Right renal cortex interstitium (tissue), 3 donors: Measurements from ENCODE around the gene PDGFB. TPM values are rescaled to one million over a fixed set of nuclear protein-coding genes. Genes with fewer than 3 reads are reported as not detected.

Source experiments
- DNase-seq, 3 donors: peaks; one replicate each; pipeline ENCODE4 v3.0.0-alpha.2; 2013; ENCODE audit warnings: low read depth in 3 of 3, low spot score in 2 of 3
- polyA plus RNA-seq, 3 donors: library from polyadenylated mRNA; unstranded; fragments of 120-200 nt; gene quantifications; one replicate each; pipeline ENCODE4 v1.2.1, GENCODE V29; 2013; ENCODE audit not compliant: insufficient read length in 3 of 3

Gene PDGFB
- polyA plus RNA-seq, 3 donors, result 13.0 to 16.7 (median 13.3) TPM

DNA sequence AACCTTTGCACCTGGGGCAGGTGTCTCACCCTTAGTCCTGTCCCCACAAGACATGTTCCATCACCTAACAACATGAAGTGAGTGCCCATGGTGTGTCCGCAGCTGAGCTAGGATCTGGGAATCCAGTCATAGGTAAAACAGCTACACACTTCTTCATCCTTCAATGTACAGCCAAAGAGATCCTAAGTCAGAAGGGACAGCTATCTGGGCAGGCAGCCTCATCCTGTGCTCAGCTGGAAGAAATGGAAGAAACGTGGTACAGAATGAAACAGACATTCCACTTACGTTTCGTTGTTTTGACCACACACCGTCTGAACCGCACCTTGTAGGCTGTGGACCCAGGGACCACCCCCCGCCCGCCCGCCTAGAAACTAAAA lies 30.8 kb downstream of the PDGFB start:
- no peak for DNase-seq

DNA sequence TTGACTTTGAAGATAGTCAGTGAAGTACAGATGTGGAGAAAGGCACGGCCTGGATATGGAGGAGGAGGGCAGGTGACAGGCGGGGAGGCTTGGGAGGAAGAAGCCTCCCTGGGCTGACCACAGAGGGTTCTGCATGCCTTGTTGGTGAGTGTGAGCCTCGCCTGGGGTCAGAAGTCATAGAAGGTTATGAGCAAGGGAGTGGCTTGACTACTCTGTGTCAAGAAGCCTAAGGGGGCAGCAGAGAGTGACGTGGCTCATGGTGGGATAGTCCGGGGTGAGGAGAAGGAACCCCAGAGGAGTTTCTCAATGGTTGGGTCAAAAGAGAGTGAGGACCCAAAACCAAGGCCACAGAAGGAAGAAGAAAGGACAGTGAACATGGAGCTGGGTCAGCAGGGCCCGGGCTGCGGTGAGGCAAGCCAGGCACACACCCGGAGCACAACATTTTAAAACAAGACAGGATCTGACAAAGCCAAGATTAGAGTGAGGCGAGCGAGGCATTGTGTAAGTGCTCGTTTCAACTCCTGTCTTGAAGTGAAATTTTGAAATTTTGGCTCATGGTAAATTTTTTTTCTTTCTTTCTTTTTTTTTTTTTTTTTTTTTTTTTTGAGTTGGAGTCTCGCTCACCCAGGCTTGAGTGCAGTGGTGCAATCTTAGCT lies 31.9 kb downstream of the PDGFB start:
- no peak for DNase-seq

DNA sequence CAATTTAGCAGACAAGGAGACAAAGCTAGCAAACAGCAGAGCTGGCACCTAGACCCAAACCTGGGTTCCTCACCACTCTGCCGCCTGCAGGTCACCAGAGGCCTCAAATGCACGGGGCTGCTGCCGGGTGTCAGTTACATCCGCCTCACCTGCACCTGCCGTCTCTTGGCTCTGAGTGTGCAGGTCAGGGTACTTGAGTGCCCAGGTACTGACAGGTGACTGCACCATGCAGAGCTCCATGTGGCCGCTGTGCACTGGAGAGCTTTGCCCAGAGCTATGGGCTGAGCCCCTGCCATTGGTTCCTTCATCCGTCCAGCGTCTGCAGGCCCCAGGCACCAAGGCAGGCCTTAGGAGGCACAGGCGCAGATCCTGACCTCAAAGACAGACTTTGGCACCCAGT lies 35.0 kb downstream of the PDGFB start:
- no peak for DNase-seq

DNA sequence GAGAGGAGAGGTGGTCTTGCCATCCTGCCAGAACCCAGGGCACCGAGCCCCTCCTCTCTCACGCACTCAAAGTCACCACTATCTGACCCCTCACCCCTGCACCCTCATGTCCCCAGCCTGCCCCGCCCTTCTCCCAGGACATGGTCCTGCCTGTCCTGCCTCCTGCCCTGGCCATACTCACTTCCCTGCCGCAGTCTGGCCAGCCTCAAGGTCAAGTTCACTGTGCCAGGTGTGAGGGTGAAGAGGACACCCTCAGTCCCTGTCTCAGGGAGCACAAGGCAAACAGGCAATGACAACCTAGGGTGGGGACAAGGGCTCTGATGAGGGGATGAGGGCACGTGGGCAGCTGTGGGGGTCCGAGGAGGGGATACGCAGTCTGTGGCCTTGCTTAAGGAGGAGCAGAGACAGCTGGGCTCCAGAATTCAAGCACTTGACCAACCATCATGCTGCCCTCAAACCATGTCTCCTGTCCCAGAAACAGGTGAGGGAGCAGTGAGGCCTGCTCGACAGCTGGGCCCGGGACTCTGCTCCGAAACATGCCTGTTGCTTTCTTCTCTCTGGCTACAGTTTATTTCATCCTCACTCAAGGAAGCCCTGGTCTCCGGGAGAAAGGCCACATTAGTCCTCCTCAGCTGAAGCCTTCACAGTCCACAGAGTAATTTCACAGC lies 36.6 kb downstream of the PDGFB start:
- no peak for DNase-seq

DNA sequence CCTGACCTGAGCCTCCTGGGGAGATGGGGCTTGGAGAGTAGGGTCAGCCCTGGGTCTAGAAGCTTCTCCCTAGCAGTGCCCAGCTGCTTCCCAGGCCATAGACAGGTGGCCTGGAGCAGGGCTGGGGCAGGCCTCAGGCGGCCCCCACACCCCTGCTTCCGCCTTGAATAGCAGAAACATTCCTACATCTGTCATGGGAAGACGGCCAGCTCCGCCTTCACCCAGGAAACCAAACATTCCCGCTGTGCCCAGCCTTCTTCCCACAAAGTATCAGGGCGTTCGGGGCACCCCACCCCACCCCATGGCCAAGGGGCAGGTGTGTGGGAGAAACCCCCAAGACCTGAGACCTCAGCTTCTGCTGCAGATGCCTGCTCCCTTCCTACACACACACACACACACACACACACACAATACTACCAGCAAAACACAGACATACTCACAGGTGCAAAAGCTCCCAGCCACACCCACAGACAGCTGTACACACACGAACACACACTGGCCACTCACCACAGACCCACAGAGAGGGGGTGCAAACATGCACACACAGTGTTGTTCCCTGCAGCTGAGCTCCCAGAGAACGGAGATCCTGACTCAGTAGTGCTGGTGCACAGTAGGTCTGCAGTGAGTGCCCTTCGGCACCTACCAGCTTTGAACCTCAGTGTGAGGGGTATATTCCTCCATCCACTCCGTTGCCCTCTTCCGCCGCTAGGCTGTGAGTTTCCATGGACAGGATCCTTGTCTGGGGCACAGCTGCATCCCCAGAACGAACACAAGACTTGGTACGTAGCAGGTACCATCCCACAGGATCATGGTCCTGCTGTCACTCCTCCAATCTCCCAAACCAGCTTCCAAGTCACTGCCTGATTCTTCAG lies 37.4 kb downstream of the PDGFB start:
- DNase-seq, result no peak

DNA sequence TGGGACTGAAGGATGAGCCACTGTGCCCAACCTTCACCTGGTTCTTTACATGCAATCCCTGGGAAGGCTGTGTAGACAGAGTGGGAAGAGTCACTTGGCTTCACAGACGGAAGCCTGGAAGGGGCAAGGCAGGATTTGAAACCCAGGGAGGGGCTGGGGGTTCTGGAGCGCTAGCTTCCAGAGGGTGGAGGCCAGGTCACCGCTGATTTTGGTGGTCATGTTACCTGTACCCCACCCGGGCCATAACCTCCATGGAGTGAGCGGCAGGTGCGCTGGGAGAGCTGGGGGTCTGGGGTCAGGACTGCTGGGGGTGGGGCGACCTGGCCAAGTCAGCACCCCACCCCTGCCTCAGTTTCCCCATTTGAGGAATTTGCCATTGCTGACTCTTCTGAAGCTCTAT lies 38.3 kb downstream of the PDGFB start:
- no peak for DNase-seq

DNA sequence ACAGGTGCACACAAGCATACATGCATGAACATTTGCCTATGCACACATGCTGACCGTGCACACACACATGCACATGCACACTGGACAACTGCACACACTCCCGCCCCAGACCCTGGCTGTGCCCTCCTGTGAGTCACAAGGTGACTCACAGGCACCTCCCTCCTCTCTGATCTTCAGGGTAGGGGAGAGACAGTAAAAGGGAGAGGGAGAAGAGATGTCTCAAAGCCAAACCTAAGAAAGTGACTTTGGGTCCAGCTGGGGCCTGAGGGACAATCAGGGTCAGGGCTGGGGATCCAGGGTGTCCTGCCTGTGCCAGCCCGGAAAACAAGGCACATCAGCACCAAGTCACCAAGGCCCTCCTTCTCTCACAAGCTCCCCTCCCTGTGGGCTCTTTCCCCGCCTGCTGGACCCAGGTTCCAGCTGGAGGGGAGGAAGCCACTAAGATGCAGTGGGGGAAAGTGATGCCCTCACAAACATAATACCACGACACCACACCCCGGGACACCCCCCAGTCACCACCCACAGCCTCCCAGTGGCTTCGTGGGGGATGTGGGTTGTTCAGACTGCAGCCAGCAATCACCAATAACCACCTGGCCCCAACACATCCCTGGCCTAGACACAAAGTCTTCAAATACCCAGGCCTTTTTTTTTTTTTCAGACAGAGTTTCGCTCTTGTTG lies 39.3 kb downstream of the PDGFB start:
- DNase-seq, result no peak

DNA sequence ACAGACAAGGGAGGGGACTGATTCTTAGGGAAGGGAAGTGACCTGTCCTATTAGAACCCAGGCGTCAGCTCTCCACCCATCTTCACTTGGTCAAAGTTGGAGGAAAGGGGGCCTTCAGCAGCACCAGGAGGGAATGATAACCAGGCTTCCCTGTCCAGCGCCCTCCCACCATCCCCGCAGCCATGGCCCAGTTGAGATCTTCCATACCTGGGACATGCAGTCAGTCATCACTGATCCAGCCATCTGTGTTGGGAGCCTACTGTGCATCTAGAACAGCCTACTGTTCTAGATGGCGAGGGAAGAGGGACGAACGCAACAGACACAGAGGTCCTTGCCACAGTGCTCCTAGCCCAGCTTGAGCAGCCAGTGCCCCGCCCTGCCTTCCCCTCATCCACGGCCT lies 40.6 kb downstream of the PDGFB start:
- no peak for DNase-seq

DNA sequence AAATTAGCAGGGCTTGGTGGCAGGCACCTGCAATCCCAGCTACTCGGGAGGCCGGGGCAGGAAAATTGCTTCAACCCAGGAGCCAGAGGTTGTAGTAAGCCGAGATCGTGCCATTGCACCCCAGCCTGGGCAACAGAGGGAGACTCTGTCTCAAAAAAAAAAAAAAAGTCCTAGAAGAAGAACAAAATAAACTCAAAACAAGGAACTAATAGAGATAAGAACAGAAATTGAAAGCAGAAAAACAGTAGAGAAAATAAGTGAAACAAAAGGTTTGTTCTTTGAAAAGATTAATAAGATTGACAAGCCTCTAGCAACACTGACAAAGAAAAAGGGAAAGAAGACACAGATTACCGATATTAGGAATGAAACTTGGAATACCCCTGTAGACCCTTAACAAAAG lies 47.2 kb downstream of the PDGFB start:
- DNase-seq, result no peak

DNA sequence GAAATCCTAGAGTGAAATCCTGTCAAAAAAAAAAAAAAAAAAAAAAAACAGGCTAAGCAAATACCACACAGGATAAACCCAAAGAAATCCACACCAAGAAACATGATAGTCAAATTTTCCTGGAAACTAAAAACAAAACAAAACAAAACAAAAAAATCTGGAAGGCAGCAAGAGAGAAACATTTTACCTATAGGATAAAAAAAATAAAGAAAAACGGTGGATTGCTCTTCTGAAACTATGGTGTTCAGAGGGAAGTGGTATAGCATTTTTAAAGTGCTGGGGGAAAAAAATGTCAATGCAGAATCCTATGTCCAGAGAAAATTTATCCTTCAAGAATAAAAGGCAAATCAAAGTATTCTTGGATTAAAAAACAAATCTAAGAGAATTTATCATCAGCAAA lies 50.7 kb downstream of the PDGFB start:
- DNase-seq, result no peak

DNA sequence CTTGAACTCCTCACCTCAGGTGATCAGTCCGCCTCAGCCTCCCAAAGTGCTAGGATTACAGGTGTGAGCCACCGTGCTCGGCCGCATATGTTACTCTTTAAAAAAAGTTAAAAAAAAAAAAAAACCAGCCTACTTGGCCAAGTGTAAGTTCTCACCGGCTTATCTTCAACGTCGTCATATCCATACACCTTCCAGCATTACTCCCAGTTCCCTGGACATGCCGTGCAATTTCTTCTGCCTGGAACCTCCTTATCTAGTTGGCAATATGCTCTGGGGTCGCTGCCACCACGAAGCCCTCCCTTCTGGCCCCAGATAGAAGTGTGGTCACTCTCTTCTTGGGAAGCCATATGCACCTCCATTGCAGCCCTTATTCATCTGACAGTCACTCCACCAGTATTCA lies 56.0 kb downstream of the PDGFB start:
- DNase-seq, result no peak

DNA sequence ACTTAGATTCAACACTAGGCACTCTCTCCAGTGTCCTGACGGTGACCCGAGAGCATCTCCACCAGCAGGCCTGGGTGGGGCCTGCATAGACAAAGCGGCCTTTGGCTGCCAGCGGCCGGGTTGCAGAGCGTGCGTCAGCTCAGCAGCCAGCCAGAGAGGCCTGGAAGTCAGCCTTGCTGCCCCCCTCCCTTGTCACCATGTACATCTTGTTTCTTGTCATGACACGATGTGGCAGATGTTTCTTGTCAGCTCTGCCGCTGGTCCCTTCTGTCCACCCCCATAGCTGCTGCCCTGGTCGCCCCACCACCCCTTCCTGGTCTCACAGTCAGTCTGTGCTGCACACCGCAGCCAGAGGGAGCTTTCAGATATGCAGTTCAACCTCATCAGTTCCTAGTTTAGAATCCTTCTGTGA lies 59.2 kb downstream of the PDGFB start:
- DNase-seq, result peak in 1 of 3 donors; percentile 34

DNA sequence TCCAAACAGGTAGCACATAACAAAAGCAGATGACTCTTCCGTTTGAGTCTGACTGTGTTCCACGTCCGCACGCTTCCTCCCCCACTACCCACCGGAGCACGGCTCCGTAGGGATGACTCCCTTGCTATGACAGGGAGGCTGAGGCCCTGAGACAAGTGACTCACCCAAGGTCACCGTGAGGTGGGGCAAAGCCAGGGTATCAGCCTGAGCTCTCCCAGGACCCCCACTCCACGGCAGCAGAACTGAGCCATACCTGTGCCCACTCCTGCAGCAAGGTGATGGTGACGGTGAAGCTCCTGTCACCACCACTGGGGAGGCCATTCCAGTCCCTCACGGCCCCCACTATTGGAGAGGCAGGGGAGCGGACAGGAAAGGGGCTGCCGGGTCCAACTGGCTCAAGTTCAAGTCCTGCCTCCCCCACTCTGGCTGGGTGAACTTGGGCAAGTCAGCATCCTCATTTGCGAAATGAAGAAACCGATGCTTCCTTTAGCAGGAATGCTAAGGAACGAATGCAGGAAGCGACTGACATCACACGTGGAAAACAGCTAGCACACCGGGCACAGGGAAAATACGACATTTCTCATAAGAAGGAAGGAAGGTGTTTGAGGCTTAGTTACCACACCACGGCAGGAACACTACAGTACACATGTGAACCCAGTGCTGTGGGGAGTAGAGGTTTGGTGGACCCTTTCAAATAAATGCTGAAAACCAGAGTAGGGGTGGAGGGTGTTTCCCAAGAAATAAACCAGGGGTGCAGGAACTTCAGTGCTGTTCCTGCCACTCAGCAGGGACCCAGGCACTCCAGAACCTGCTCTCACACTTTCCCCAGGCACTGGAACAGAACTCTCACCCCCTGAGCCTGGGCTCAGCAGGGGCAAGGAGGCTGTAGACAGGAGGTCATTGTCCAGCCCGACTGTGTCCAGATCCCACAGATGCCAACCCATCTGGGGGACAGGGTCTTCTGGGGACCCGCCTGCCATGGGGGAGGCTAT lies 59.9 kb downstream of the PDGFB start:
- no peak for DNase-seq

DNA sequence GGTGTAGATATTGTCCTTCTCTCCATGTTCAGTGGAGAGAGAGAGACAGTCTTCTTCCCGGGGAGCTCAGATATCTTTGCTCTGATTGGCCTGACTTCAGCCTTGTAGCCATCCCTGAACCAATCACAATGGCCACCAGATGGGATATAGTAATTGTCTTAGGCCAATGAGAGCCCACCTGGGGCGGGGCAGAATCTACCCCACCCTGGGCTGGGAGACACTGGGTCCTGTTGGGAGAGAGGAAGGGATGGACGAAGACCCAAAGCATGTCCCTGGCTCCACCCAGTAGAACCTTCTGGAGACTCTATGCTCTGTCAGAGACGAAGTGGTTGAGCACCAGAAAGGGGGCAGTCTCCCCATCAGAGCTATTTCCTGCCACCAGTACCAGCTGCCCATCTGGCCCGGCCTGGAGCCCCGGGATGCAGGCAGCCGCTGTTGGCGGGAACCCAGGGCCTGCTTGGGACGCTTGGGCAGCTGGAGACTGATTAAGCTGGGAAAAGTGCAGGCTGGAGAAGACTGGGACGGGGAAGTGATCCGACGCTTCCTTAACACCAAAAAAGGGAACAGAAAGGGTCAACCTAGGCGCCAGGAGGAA lies 60.7 kb downstream of the PDGFB start:
- no peak for DNase-seq

DNA sequence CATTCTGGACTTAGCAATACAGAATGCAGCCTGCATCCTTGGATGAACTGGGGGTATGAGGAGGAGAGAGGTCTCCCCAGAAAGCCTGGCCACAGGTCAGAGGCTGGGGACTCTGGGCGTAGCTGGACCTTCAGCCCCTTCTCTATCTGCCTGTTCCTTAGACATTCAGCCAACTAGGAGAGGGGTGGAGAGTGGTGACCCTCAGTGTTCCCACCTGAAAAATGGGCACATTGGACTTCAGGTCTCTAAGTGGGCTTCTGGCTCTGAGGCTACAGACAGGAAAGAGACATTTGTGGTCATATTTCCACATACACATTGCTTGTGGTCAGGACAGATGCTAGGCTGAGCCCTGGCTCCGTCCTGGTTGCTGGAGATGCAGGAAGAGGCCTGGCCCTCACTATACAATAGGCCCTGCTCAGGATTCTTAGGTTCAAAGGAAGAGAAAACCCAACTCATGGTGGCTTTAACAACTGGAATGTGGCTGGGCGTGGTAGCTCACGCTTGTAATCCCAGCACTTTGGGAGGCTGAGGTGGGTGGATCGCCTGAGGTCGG lies 62.2 kb downstream of the PDGFB start:
- no peak for DNase-seq

DNA sequence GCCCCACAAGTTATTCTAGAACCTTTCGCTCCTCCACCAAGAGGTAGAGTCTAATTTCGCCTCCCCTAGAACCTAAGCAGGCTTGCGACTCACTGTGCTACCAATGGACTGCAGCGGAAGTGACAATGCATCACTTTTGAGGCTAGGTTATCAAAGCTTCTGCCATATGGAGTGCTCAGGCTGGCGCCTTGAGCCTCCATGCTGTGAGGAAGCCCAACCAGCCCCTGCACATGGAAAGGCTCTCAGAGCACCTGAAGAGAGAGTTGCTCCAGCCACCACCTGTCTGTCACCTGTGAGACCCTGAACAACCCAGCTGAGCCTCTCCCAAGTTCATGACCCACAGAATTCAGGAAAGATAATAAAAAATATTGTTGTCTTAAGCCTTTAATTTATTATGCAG lies 63.0 kb downstream of the PDGFB start:
- no peak for DNase-seq

DNA sequence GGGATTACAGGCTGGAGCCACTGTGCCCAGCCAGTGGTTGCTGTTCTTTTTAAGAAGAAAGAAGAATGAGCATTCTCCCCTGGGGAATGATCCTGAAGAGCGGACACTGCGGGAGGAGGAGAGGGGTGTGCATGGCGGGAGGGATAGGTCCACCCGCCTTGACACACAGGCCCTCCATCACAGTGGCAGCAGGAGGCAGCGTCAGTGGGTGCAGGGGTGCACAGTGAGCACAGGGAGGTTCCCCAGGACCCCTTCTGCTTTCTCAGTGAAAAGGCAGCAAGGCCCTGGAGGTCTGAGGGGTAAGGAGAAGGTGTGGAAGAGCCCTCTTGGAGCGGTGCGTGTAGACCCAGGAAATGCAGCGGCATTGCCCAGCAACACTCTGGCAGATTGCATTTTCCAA lies 63.4 kb downstream of the PDGFB start:
- no peak for DNase-seq

DNA sequence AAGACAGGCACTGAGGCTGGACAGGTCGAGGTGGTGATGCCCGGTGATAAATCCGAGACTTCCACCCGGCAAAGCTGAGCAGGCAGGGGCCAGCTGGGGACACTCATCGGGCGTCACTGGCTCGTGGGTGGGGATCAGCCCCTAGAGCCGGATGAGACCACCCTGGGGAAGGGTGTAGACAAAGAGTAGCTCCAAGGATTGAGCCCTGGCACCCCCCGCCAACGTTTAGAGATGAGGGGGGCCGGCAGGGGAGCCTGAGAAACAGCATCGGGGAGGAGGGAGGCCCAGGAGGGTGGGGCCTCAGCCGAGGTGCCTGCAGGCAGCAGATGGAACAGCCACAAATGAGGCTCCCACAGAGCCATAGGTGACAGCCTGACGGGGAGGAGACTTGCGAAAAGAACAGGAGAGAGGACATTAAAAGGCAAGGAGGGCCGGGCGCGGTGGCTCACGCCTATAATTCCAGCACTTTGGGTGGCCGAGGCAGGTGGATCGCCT lies 64.9 kb downstream of the PDGFB start:
- DNase-seq, result no peak

DNA sequence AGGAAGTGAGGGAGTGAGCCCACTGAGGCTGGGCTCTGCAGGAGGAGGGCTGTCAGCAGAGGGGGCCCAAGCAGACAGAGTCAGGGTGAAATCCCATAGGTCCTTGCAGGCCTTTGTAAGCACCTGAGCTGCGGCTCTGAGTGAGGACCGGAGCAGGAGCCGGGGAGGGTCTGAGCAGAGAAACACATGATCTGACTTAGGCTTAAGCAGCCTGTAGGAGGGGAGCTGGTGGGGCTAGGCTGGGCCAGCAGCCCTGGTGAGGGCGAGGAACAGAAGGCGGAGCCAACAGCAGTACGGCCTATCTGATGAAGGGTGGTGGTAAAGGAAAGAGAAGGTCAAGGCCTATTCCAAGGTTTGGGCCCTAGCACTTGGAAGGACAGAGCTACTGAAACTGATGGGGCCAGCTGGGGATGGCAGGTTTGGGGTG lies 65.4 kb downstream of the PDGFB start:
- no peak for DNase-seq
